ENCODE measurements around the gene AHSA1. TPM values are rescaled to one million over a fixed set of nuclear protein-coding genes. Genes with fewer than 3 reads are reported as not detected.
"Not testable (repeated sequence)": the region's sequence is repeated elsewhere in the genome, so short reads cannot be mapped to it uniquely, and the experiment has no call there.

AHSA1 gene
- 10 to 100 TPM; 75.4 to 97.4 TPM for polyA plus RNA-seq

DNA sequence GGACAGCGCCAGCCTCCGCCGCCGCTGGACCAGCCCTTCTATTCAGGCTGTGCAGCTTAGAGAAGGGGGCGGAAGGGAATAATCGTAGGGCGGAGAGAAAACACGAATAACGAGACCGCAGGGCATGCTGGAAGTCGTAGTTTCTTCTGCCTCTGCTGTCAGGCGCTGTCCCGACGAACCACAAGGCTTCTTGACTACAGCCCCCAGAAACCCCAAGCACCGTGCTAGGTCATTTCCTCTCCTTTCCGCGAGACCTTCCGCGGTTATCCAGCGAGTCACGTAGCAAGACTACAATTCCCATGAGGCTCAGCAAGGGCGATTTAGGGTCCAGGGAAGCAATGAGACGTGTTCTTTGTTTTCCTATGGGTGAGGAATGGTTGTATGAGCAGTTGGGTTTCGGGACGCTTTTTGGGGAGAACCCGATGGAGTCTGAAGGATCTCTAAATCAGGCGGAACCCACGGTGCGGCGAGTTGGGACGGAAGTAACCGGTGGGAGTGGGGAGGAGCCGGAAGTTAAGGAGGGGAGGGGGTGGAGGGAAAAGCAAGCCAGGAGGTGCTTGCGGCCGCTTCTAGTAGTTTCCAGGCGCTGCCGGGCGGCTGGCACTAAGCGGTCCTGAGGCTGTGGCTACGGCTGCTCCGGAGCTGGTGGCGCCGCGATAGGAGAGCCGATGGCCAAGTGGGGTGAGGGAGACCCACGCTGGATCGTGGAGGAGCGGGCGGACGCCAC is at the start of gene AHSA1, which contains the start of gene VIPAS39:
Gene AHSA1 (plus strand): TSS at position 572 of the 727 bp plus-strand sequence. CDS start 97 bp downstream, at position 669.
Gene VIPAS39 (minus strand): TSS at position 80 of the 727 bp plus-strand sequence. CDS start 3,499 bp downstream, outside the sequence.
- 0% methylated on average over 50 of the region's 50 CpGs for WGBS, 2 donors

DNA sequence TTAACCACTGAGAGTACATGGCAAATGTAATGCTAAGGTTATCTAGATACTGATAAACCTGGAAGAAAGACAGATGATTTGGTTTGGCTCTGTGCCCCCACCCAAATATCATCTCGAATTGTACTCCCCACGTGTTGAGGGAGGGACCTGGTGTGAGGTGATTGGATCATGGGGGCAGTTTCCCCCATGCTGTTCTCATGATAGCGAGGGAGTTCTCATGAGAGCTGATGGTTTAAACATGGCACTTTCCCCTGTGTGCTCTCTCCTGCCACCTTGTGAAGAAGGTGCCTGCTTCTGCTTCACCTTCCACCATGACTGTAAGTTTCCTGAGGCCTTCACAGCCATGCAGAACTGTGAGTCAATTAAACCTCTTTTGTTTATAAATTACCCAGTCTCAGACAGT is 48.8 kb upstream of the AHSA1 start:
- no peaks in the 10 kb centered on the region for H3K9me3 ChIP-seq (ENCODE audit: control insufficient read depth in 2 of 2, insufficient read depth in 1 of 2, low read depth in 1 of 2, low read length in 1 of 2)
- no peak overlapping the region for H3K27ac ChIP-seq (ENCODE audit: low read depth in 2 of 2, low read length in 1 of 2)
- no peaks in the 10 kb centered on the region for H3K4me1 ChIP-seq (ENCODE audit: control insufficient read depth in 2 of 2, insufficient read depth in 2 of 2, low read length in 1 of 2)
- H3K27me3 ChIP-seq (ENCODE audit: control insufficient read depth in 1 of 2, insufficient read depth in 2 of 2, low read length in 2 of 2), result no peaks in the 10 kb centered on the region
- no peaks in the 10 kb centered on the region for H3K36me3 ChIP-seq (ENCODE audit: control insufficient read depth in 2 of 2, insufficient read depth in 2 of 2, low read length in 1 of 2)
- WGBS, 2 donors, result 48 to 62% methylated on average over 3 of the region's 3 CpGs
- H3K4me3 ChIP-seq (ENCODE audit: low read depth in 1 of 2, low read length in 2 of 2), result no peak overlapping the region

More for the DNA sequence above, at the start of gene AHSA1, which contains the start of gene VIPAS39:
- peaks cover 7 to 16% of the 10 kb centered on the region in 2 donors for H3K36me3 ChIP-seq (ENCODE audit: control insufficient read depth in 2 of 2, insufficient read depth in 2 of 2, low read length in 1 of 2)
- H3K4me3 ChIP-seq (ENCODE audit: low read depth in 1 of 2, low read length in 2 of 2), result peak within 1 kb of the TSS; percentile 84 to 98
- H3K27me3 ChIP-seq (ENCODE audit: control insufficient read depth in 1 of 2, insufficient read depth in 2 of 2, low read length in 2 of 2), result no peaks in the 10 kb centered on the region
- H3K9me3 ChIP-seq (ENCODE audit: control insufficient read depth in 2 of 2, insufficient read depth in 1 of 2, low read depth in 1 of 2, low read length in 1 of 2), result no peaks in the 10 kb centered on the region
- H3K27ac ChIP-seq (ENCODE audit: low read depth in 2 of 2, low read length in 1 of 2), result peak within 1 kb of the TSS; percentile 87 to 96
- H3K4me1 ChIP-seq (ENCODE audit: control insufficient read depth in 2 of 2, insufficient read depth in 2 of 2, low read length in 1 of 2), result peaks cover 0 to 2% of the 10 kb centered on the region in 2 donors

DNA sequence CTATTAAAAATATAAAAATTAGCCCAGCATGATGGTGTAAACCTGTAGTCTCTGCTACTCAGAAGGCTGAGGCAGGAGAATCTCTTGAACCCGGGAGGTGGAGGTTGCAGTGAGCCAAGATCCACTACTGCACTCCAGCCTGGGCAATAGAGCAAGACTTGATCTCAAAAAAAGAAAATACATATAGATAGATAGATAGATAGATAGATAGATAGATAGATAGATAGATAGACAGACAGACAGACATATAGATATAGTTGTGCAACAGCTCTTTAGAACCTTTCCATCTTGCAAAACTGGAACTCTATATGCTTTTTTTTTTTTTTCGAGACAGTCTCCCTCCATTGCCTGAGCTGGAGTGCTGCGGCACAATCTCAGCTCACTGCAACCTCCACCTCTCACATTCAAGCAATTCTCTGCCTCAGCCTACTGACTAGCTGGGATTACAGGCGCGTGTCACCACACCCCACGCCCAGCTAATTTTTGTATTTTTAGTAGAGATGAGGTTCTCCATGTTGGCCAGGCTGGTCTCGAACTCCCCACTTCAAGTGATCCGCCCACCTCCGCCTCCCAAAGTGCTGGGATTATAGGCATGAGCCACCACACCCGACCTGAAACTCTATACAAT is 42.4 kb upstream of the AHSA1 start:
- not testable (repeated sequence) for H3K27ac ChIP-seq (ENCODE audit: low read depth in 2 of 2, low read length in 1 of 2); H3K4me1 ChIP-seq (ENCODE audit: control insufficient read depth in 2 of 2, insufficient read depth in 2 of 2, low read length in 1 of 2); H3K27me3 ChIP-seq (ENCODE audit: control insufficient read depth in 1 of 2, insufficient read depth in 2 of 2, low read length in 2 of 2); H3K36me3 ChIP-seq (ENCODE audit: control insufficient read depth in 2 of 2, insufficient read depth in 2 of 2, low read length in 1 of 2); H3K4me3 ChIP-seq (ENCODE audit: low read depth in 1 of 2, low read length in 2 of 2); H3K9me3 ChIP-seq (ENCODE audit: control insufficient read depth in 2 of 2, insufficient read depth in 1 of 2, low read depth in 1 of 2, low read length in 1 of 2)
- WGBS, 2 donors, result 94 to 98% methylated on average over 10 of the region's 10 CpGs

DNA sequence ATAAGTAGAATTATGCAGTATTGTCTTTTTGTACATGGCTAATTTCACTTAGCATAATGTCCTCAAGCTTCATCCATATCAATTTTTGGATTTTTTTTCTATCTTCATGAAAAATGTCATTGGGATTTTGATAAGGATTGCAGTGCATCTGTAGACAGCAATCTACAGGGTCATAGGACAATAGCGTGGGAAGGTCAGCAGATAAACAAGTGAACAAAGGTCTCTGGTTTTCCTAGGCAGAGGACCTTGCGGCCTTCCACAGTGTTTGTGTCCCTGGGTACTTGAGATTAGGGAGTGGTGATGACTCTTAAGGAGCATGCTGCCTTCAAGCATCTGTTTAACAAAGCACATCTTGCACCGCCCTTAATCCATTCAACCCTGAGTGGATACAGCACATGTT is 41.8 kb upstream of the AHSA1 start:
- not testable (repeated sequence) for H3K9me3 ChIP-seq (ENCODE audit: control insufficient read depth in 2 of 2, insufficient read depth in 1 of 2, low read depth in 1 of 2, low read length in 1 of 2); H3K4me3 ChIP-seq (ENCODE audit: low read depth in 1 of 2, low read length in 2 of 2); H3K4me1 ChIP-seq (ENCODE audit: control insufficient read depth in 2 of 2, insufficient read depth in 2 of 2, low read length in 1 of 2); H3K27ac ChIP-seq (ENCODE audit: low read depth in 2 of 2, low read length in 1 of 2); H3K27me3 ChIP-seq (ENCODE audit: control insufficient read depth in 1 of 2, insufficient read depth in 2 of 2, low read length in 2 of 2); H3K36me3 ChIP-seq (ENCODE audit: control insufficient read depth in 2 of 2, insufficient read depth in 2 of 2, low read length in 1 of 2)
- WGBS, 2 donors, result 88 to 90% methylated on average over 2 of the region's 3 CpGs

DNA sequence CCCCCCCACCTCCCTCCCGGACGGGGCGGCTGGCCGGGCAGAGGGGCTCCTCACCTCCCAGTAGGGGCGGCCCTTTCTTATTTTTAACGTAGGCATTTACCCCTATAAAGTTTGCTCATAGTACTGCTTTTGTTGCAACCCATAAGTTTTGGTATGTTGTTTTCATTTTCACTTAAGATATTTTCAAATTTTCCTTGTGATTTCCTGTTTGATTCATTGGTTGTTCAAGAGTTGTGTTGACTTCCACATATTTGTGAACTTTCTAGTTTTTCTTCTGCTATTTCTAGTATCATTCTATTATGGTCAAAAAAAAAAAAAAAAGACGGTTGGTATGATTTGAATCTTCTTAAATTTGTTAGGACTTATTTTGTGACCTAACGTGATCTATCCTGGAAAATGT is 41.1 kb upstream of the AHSA1 start:
- H3K4me3 ChIP-seq (ENCODE audit: low read depth in 1 of 2, low read length in 2 of 2), result no peak overlapping the region
- 93 to 94% methylated on average over 7 to 8 of the region's 8 CpGs for WGBS, 2 donors
- H3K4me1 ChIP-seq (ENCODE audit: control insufficient read depth in 2 of 2, insufficient read depth in 2 of 2, low read length in 1 of 2), result no peaks in the 10 kb centered on the region
- H3K27ac ChIP-seq (ENCODE audit: low read depth in 2 of 2, low read length in 1 of 2), result no peak overlapping the region
- no peaks in the 10 kb centered on the region for H3K36me3 ChIP-seq (ENCODE audit: control insufficient read depth in 2 of 2, insufficient read depth in 2 of 2, low read length in 1 of 2)
- H3K9me3 ChIP-seq (ENCODE audit: control insufficient read depth in 2 of 2, insufficient read depth in 1 of 2, low read depth in 1 of 2, low read length in 1 of 2), result no peaks in the 10 kb centered on the region
- H3K27me3 ChIP-seq (ENCODE audit: control insufficient read depth in 1 of 2, insufficient read depth in 2 of 2, low read length in 2 of 2), result no peaks in the 10 kb centered on the region

DNA sequence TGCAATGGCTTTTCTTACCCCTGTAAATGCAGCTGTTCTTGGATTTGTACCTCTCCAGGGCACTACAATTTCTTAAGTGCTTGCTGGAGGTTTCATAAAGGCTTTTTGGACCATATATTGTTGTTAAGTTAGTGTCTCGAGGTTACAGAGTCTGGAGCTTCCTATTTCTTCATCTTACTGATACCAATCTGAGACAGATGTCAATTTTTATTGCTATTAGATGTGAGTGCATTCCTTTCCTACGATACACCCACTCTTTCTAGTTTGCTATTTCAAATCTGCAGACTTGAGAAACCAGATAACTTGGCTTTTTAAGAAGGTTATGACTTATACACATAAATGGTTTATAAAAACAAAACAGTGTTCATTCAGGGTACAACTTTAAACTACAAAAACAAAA is 36.7 kb upstream of the AHSA1 start:
- 54 to 97% methylated on average over 2 of the region's 2 CpGs for whole genome bisulfite sequencing, 2 donors
- H3K4me3 ChIP-seq (ENCODE audit: low read depth in 1 of 2, low read length in 2 of 2), result no peak overlapping the region
- peaks cover 12% of the 10 kb centered on the region in 2 donors for H3K36me3 ChIP-seq (ENCODE audit: control insufficient read depth in 2 of 2, insufficient read depth in 2 of 2, low read length in 1 of 2)
- no peaks in the 10 kb centered on the region for H3K4me1 ChIP-seq (ENCODE audit: control insufficient read depth in 2 of 2, insufficient read depth in 2 of 2, low read length in 1 of 2)
- H3K27ac ChIP-seq (ENCODE audit: low read depth in 2 of 2, low read length in 1 of 2), result no peak overlapping the region
- H3K9me3 ChIP-seq (ENCODE audit: control insufficient read depth in 2 of 2, insufficient read depth in 1 of 2, low read depth in 1 of 2, low read length in 1 of 2), result no peaks in the 10 kb centered on the region
- H3K27me3 ChIP-seq (ENCODE audit: control insufficient read depth in 1 of 2, insufficient read depth in 2 of 2, low read length in 2 of 2), result no peaks in the 10 kb centered on the region

DNA sequence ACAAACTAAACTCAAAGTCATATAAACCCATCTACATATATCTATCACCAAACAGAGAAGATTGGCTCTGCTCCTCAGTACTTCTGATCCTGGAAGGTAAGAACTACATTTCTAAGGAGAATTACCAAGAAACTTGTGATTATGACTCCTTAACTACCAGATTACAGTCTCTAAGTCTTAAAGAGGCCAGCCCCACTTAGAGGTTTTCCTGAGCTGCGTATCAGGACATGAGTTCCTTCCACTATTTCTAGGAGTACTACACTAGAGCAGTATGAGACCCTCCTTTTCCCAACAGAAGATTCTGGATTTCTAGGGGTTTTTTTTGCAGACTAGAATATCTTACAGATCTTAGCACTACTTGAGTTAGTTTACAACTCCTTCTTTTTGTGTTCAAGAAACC is 34.5 kb upstream of the AHSA1 start, which contains the start of gene NOXRED1:
Gene NOXRED1 (minus strand): TSS at position 101 of the 400 bp plus-strand sequence. CDS start 634 bp downstream, outside the sequence.
- Histone ChIP-seq H3K36me3 (ENCODE audit: control insufficient read depth in 2 of 2, insufficient read depth in 2 of 2, low read length in 1 of 2) (peaks cover 24 to 32% of the 10 kb centered on the region in 2 donors), H3K27me3 (ENCODE audit: control insufficient read depth in 1 of 2, insufficient read depth in 2 of 2, low read length in 2 of 2) (no peaks in the 10 kb centered on the region), H3K9me3 (ENCODE audit: control insufficient read depth in 2 of 2, insufficient read depth in 1 of 2, low read depth in 1 of 2, low read length in 1 of 2) (no peaks in the 10 kb centered on the region), H3K27ac (ENCODE audit: low read depth in 2 of 2, low read length in 1 of 2) (no peak within 1 kb of the TSS), H3K4me1 (ENCODE audit: control insufficient read depth in 2 of 2, insufficient read depth in 2 of 2, low read length in 1 of 2) (no peaks in the 10 kb centered on the region), H3K4me3 (ENCODE audit: low read depth in 1 of 2, low read length in 2 of 2) (no peak within 1 kb of the TSS)
- WGBS, 2 donors, result 98 to 100% methylated on average over 1 of the region's 1 CpG

DNA sequence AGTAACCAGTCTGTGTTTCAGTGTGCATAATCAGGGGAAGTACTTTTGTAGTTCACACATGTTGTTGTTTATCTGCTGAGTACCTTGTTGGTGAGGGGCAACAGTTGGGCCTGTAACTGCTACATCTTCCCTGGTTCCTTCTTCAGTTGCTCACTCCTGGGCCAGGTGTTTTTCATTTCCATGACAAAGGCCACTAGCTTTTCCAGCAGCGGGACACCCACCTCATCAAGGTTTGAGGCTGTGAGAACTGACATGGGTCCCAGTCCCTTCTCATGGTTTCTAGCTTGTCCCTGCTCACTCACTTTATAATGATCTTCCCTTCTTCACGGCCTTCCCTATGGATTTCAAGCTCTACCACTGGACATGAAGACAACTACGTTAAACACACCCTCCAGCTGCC is 33.0 kb upstream of the AHSA1 start:
- no peaks in the 10 kb centered on the region for H3K9me3 ChIP-seq (ENCODE audit: control insufficient read depth in 2 of 2, insufficient read depth in 1 of 2, low read depth in 1 of 2, low read length in 1 of 2)
- no peak overlapping the region for H3K27ac ChIP-seq (ENCODE audit: low read depth in 2 of 2, low read length in 1 of 2)
- H3K4me3 ChIP-seq (ENCODE audit: low read depth in 1 of 2, low read length in 2 of 2), result no peak overlapping the region
- peaks cover 28 to 39% of the 10 kb centered on the region in 2 donors for H3K36me3 ChIP-seq (ENCODE audit: control insufficient read depth in 2 of 2, insufficient read depth in 2 of 2, low read length in 1 of 2)
- no peaks in the 10 kb centered on the region for H3K4me1 ChIP-seq (ENCODE audit: control insufficient read depth in 2 of 2, insufficient read depth in 2 of 2, low read length in 1 of 2)
- no peaks in the 10 kb centered on the region for H3K27me3 ChIP-seq (ENCODE audit: control insufficient read depth in 1 of 2, insufficient read depth in 2 of 2, low read length in 2 of 2)
- WGBS, 2 donors, result 90 to 94% methylated on average over 3 of the region's 3 CpGs

DNA sequence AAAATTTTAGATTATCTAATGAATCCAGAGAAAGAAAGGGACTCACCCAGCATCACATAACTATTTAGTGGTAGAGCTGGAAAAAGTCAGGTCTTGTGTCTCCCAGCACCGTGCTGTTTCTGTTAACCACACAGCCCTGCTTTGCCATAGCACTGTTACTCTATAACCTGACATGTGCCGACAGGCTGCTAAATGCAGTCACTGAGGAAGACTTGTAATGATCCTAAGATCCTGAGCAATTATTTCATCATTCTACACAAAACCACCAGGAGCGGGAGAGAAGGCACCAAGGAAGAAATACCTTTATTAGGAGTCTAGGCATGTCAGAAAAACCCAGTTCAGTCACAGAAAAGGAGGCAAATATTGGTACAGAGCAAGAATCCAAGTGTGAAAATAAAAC is 31.5 kb upstream of the AHSA1 start:
- Histone ChIP-seq H3K27ac (ENCODE audit: low read depth in 2 of 2, low read length in 1 of 2) (no peak overlapping the region), H3K36me3 (ENCODE audit: control insufficient read depth in 2 of 2, insufficient read depth in 2 of 2, low read length in 1 of 2) (peaks cover 28 to 39% of the 10 kb centered on the region in 2 donors), H3K4me1 (ENCODE audit: control insufficient read depth in 2 of 2, insufficient read depth in 2 of 2, low read length in 1 of 2) (no peaks in the 10 kb centered on the region), H3K4me3 (ENCODE audit: low read depth in 1 of 2, low read length in 2 of 2) (no peak overlapping the region), H3K27me3 (ENCODE audit: control insufficient read depth in 1 of 2, insufficient read depth in 2 of 2, low read length in 2 of 2) (no peaks in the 10 kb centered on the region), H3K9me3 (ENCODE audit: control insufficient read depth in 2 of 2, insufficient read depth in 1 of 2, low read depth in 1 of 2, low read length in 1 of 2) (no peaks in the 10 kb centered on the region)
- 93 to 97% methylated on average over 3 of the region's 3 CpGs for WGBS, 2 donors

Data from esophagus (tissue), 2 donors.